ENCODE measurements around the gene DYRK1A.

Gene DYRK1A

DNA sequence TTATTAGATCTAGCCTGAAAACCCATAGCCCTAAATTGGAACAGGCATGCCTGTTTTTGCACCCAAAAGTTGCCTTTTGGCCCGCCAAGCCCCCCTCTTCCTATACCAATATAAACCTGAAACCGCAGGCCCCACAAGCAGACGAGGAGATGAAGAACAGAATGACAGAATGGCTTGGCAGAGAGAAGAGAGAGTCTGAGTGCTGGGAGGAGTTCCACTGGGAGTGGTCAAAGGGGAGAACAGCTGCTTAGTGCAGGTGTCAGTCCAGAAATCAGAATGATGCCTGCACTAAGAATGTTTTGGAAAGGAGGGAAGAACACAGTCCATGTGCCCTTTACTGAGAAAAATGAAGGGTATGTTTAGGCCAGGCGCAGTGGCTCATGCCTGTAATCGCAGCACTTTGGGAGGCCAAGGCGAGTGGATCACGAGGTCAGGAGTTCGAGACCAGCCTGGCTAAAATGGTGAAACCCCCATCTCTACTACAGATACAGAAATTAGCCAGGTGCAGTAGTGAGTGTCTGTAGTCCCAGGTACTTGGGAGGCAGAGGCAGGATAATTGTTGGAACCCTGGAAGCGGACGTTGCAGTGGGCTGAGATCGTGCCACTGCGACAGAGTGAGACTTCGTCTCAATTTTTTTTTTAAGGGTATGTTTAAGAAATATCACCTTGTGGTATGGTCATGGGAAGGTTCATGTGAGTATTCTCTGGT is 9.4 kb downstream of the DYRK1A start (continued):
- TF ChIP-seq POU6F1 (CRISPR knock-in tag; IDR thresholded peaks at IDR 0.05; ENCODE audit: borderline replicate concordance, low read depth) (no peak), RARB (CRISPR knock-in tag; IDR thresholded peaks at IDR 0.05) (no peak)
- TF ChIP-seq, protein P1, sequence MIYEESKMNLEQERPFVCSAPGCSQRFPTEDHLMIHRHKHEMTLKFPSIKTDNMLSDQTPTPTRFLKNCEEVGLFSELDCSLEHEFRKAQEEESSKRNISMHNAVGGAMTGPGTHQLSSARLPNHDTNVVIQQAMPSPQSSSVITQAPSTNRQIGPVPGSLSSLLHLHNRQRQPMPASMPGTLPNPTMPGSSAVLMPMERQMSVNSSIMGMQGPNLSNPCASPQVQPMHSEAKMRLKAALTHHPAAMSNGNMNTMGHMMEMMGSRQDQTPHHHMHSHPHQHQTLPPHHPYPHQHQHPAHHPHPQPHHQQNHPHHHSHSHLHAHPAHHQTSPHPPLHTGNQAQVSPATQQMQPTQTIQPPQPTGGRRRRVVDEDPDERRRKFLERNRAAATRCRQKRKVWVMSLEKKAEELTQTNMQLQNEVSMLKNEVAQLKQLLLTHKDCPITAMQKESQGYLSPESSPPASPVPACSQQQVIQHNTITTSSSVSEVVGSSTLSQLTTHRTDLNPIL (CRISPR knock-in tag; IDR thresholded peaks at IDR 0.05; ENCODE audit: low read depth) = no peak

- TF ChIP-seq ARNTL (CRISPR knock-in tag; IDR thresholded peaks at IDR 0.05; ENCODE audit: borderline replicate concordance, low read depth) (no peak), CSDC2 (CRISPR knock-in tag; IDR thresholded peaks at IDR 0.05) (no peak), ZNF70 (CRISPR knock-in tag; IDR thresholded peaks at IDR 0.05) (no peak), BACH2 (CRISPR knock-in tag; IDR thresholded peaks at IDR 0.05; ENCODE audit: borderline replicate concordance) (no peak), POU6F1 (CRISPR knock-in tag; IDR thresholded peaks at IDR 0.05; ENCODE audit: borderline replicate concordance, low read depth) (no peak)
- no peak for ATAC-seq
Measured at GRCh38 chr21:37378700-37379139, 12.1 kb downstream of the DYRK1A start.

GRCh38 chr21:37380349-37381323 is 14.1 kb downstream of the DYRK1A start:
- TF ChIP-seq PPARA (CRISPR knock-in tag; IDR thresholded peaks at IDR 0.05; ENCODE audit: borderline replicate concordance) (no peak), ZFP3 (CRISPR knock-in tag; IDR thresholded peaks at IDR 0.05) (no peak), ZNF565 (CRISPR knock-in tag; conservative IDR thresholded peaks at IDR 0.05; ENCODE audit: low read depth) (no peak), CSDC2 (CRISPR knock-in tag; IDR thresholded peaks at IDR 0.05) (no peak), ESRRG (CRISPR knock-in tag; IDR thresholded peaks at IDR 0.05) (no peak), ZNF70 (CRISPR knock-in tag; IDR thresholded peaks at IDR 0.05) (no peak), OSR1 (CRISPR knock-in tag; IDR thresholded peaks at IDR 0.05) (no peak), POU6F1 (CRISPR knock-in tag; IDR thresholded peaks at IDR 0.05; ENCODE audit: borderline replicate concordance, low read depth) (no peak), TOX (CRISPR knock-in tag; IDR thresholded peaks at IDR 0.05; ENCODE audit: borderline replicate concordance) (no peak), RARB (CRISPR knock-in tag; IDR thresholded peaks at IDR 0.05) (no peak), ZC3H10 (CRISPR knock-in tag; IDR thresholded peaks at IDR 0.05) (no peak)
- no peak for ATAC-seq

DNA sequence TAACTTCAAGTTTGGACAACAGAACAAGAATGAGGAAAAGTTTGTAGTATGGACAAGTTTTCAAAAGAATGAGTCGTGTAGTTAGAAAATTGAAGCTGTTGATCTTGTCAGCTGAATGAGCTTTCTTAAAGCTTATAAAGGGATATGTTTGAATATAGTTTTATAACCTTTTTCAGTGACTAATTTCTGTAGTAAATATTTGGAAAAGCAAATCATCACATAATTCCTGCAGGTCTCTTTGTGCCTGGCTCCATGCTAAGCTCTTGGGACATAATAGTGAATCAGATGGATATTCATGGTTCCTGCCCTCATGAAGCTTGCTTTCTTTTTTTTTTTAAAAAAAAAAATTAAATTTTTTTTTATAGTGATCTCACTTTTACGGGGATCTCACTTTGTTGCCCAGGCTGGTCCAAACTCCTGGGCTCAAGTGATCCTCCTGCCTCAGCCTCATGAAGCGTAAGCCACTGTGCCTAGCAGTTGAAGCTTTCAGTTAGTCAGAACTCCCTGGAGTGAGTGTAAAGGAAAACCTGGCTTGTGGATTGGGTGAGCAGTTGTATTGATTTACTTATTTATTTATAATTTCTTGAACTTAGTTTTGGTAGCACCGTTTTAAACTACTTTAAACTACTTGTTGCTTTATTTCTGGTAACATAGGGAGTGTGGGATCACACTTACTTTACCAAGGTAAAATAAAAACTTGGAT is 15.5 kb downstream of the DYRK1A start:
- ATAC-seq = no peak
- TF ChIP-seq ZNF70 (CRISPR knock-in tag; IDR thresholded peaks at IDR 0.05) (no peak), TOX (CRISPR knock-in tag; IDR thresholded peaks at IDR 0.05; ENCODE audit: borderline replicate concordance) (no peak), CSDC2 (CRISPR knock-in tag; IDR thresholded peaks at IDR 0.05) (no peak), ZNF565 (CRISPR knock-in tag; conservative IDR thresholded peaks at IDR 0.05; ENCODE audit: low read depth) (no peak), ZC3H10 (CRISPR knock-in tag; IDR thresholded peaks at IDR 0.05) (no peak), ZNF8 (CRISPR knock-in tag; IDR thresholded peaks at IDR 0.05) (no peak), CSRNP3 (CRISPR knock-in tag; IDR thresholded peaks at IDR 0.05) (no peak), ARNTL (CRISPR knock-in tag; IDR thresholded peaks at IDR 0.05; ENCODE audit: borderline replicate concordance, low read depth) (no peak)
- TF ChIP-seq, protein P1 (CRISPR knock-in tag; IDR thresholded peaks at IDR 0.05; ENCODE audit: low read depth) = no peak
- TF ChIP-seq, protein P2, sequence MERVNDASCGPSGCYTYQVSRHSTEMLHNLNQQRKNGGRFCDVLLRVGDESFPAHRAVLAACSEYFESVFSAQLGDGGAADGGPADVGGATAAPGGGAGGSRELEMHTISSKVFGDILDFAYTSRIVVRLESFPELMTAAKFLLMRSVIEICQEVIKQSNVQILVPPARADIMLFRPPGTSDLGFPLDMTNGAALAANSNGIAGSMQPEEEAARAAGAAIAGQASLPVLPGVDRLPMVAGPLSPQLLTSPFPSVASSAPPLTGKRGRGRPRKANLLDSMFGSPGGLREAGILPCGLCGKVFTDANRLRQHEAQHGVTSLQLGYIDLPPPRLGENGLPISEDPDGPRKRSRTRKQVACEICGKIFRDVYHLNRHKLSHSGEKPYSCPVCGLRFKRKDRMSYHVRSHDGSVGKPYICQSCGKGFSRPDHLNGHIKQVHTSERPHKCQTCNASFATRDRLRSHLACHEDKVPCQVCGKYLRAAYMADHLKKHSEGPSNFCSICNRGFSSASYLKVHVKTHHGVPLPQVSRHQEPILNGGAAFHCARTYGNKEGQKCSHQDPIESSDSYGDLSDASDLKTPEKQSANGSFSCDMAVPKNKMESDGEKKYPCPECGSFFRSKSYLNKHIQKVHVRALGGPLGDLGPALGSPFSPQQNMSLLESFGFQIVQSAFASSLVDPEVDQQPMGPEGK (CRISPR knock-in tag; IDR thresholded peaks at IDR 0.05; ENCODE audit: borderline replicate concordance) = no peak
